WTC11 (cell line): ENCODE measurements around the gene ANKRD22. TPM values are rescaled to one million over a fixed set of nuclear protein-coding genes. Genes with fewer than 3 reads are reported as not detected.
A peak's percentile ranks its signal among the peaks of the same experiment; 100 is the strongest.

Experiments
- ATAC-seq: fragments of 200-7000 bp; cut with Tn5 transposase; 2 replicates; pipeline ENCODE4 v1.10.0; 2021; ENCODE audit warnings: mild to moderate bottlenecking, moderate library complexity
- CTCF ChIA-PET: fragments of 300-600 bp; sonication (Branson Sonifier 250); formaldehyde crosslinking; loops from one replicate; lab custom pipeline; 2021; ENCODE audit warnings: antibody characterized with exemption; lab: Charles Lee
- POLR2A ChIA-PET: fragments of 350-600 bp; sonication (Branson Sonifier 250); formaldehyde crosslinking; loops from one replicate; lab custom pipeline; 2021; ENCODE audit warnings: antibody characterized with exemption; lab: Charles Lee
- DNase-seq: peaks from one replicate; pipeline ENCODE4 v3.0.0; 2021; ENCODE audit warnings: low spot score
- H3K27ac Mint-ChIP-seq: 2 replicates; pipeline ENCODE4 v1.8.0; 2021; ENCODE audit warnings: mixed read lengths
- H3K27me3 Mint-ChIP-seq: 2 replicates; pipeline ENCODE4 v1.8.0; 2021; ENCODE audit warnings: low read depth, mild to moderate bottlenecking, moderate library complexity, mixed read lengths
- H3K36me3 Mint-ChIP-seq: 2 replicates; pipeline ENCODE4 v1.8.0; 2021; ENCODE audit warnings: mixed read lengths
- H3K4me1 Mint-ChIP-seq: 2 replicates; pipeline ENCODE4 v1.8.0; 2022; ENCODE audit warnings: mixed read lengths
- H3K4me3 Mint-ChIP-seq: 2 replicates; pipeline ENCODE4 v1.8.0; 2021; ENCODE audit warnings: mild to moderate bottlenecking, moderate library complexity, mixed read lengths
- H3K9me3 Mint-ChIP-seq: 2 replicates; pipeline ENCODE4 v1.8.0; 2021; ENCODE audit warnings: mixed read lengths
- ARID4B ChIP-seq: sonication (generic); formaldehyde crosslinking; IDR thresholded peaks from 2 replicates; pipeline ENCODE4 v1.8.0; 2023; ENCODE audit warnings: missing genetic modification reagents, mild to moderate bottlenecking, borderline replicate concordance
- ATF1 ChIP-seq: sonication (generic); formaldehyde crosslinking; IDR thresholded peaks from 2 replicates; pipeline ENCODE4 v1.8.1; 2023; ENCODE audit warnings: mild to moderate bottlenecking, moderate library complexity, missing genetic modification reagents
- EMX1 ChIP-seq: fragments of 250-450 bp; sonication (Bioruptor Pico); IDR thresholded peaks from 2 replicates; pipeline ENCODE4 v1.8.0; 2021; ENCODE audit warnings: mild to moderate bottlenecking
- ESRRA ChIP-seq: sonication (generic); formaldehyde crosslinking; IDR thresholded peaks from 2 replicates; pipeline ENCODE4 v1.8.1; 2022; ENCODE audit warnings: mild to moderate bottlenecking, missing genetic modification reagents, borderline replicate concordance
- HMGXB4 ChIP-seq: sonication (generic); formaldehyde crosslinking; IDR thresholded peaks from 2 replicates; pipeline ENCODE4 v1.8.1; 2023; ENCODE audit warnings: mild to moderate bottlenecking, moderate library complexity, missing genetic modification reagents
- IRF2 ChIP-seq: sonication (generic); formaldehyde crosslinking; IDR thresholded peaks from 2 replicates; pipeline ENCODE4 v1.8.0; 2022; ENCODE audit warnings: low read depth, missing genetic modification reagents, borderline replicate concordance
- JUN ChIP-seq: sonication (generic); formaldehyde crosslinking; IDR thresholded peaks from 2 replicates; pipeline ENCODE4 v1.8.0; 2023; ENCODE audit warnings: mild to moderate bottlenecking, missing genetic modification reagents
- MAX ChIP-seq: sonication (generic); formaldehyde crosslinking; IDR thresholded peaks from 2 replicates; pipeline ENCODE4 v1.8.0; 2022; ENCODE audit warnings: mild to moderate bottlenecking, missing genetic modification reagents
- NFATC4 ChIP-seq: fragments of 250-450 bp; sonication (Bioruptor Pico); IDR thresholded peaks from 2 replicates; pipeline ENCODE4 v1.9.0; 2021; ENCODE audit warnings: mild to moderate bottlenecking
- PRRX2 ChIP-seq: fragments of 250-450 bp; sonication (Bioruptor Pico); IDR thresholded peaks from 2 replicates; pipeline ENCODE4 v1.8.0; 2021; ENCODE audit warnings: mild to moderate bottlenecking
- USF2 ChIP-seq: sonication (generic); formaldehyde crosslinking; IDR thresholded peaks from 2 replicates; pipeline ENCODE4 v1.8.1; 2023; ENCODE audit warnings: mild to moderate bottlenecking, missing genetic modification reagents, moderate library complexity
- ZBTB21 ChIP-seq: sonication (generic); formaldehyde crosslinking; IDR thresholded peaks from 2 replicates; pipeline ENCODE4 v1.8.1; 2023; ENCODE audit warnings: mild to moderate bottlenecking, missing genetic modification reagents, borderline replicate concordance
- ZBTB43 ChIP-seq: sonication (generic); formaldehyde crosslinking; IDR thresholded peaks from 2 replicates; pipeline ENCODE4 v1.8.1; 2023; ENCODE audit warnings: mild to moderate bottlenecking, missing genetic modification reagents
- ZNF281 ChIP-seq: sonication (generic); formaldehyde crosslinking; IDR thresholded peaks from 2 replicates; pipeline ENCODE4 v1.8.0; 2023; ENCODE audit warnings: mild to moderate bottlenecking, missing genetic modification reagents
- ZNF671 ChIP-seq: fragments of 250-450 bp; sonication (Bioruptor Pico); IDR thresholded peaks from 2 replicates; pipeline ENCODE4 v1.8.0; 2021; ENCODE audit warnings: mild to moderate bottlenecking
- ZSCAN18 ChIP-seq: fragments of 250-450 bp; sonication (Bioruptor Pico); IDR thresholded peaks from 2 replicates; pipeline ENCODE4 v2.1.2; 2022; ENCODE audit warnings: mild to moderate bottlenecking, moderate library complexity
- total RNA-seq: library from RNA; stranded (reverse); gene quantifications from 3 replicates; pipeline ENCODE4 v1.2.3, GENCODE V29; 2021

The ANKRD22 gene
- total RNA-seq, 1 experiment from 2014 or later = not detected

- TF ChIP-seq ZSCAN18 (CRISPR knock-in tag) (no peak), NFATC4 (no peak), MAX (no peak), ARID4B (CRISPR knock-in tag) (no peak), ESRRA (CRISPR knock-in tag) (no peak)
Measured at GRCh38 chr10:88893611-88894010, 42.0 kb upstream of the ANKRD22 start (continued).

- ChIA-PET CTCF (interaction anchor here (0.7 to 1.7 kb wide), 2 partner anchors 12 to 41 kb away, joined by 3 to 8 read pairs; partner anchors contain the start of gene STAMBPL1), POLR2A (no interaction called here)
- Mint-ChIP-seq H3K36me3 (no peaks in the 10 kb centered on the region), H3K4me1 (peaks cover 24% of the 10 kb centered on the region), H3K4me3 (no peak overlapping the region), H3K9me3 (no peaks in the 10 kb centered on the region), H3K27me3 (no peaks in the 10 kb centered on the region; the same call in 1 of the 2 replicates), H3K27ac (no peak overlapping the region)
- DNase-seq (no peak), ATAC-seq (peak; percentile 76)
- TF ChIP-seq ZBTB43 (CRISPR knock-in tag) = no peak
- peak; percentile 27; the same call in 1 of the 2 replicates for TF ChIP-seq ZNF281 (CRISPR knock-in tag)
- no peak for TF ChIP-seq ATF1 (CRISPR knock-in tag)
- TF ChIP-seq IRF2 (CRISPR knock-in tag) = no peak
Measured at GRCh38 chr10:88892222-88892967, 40.8 kb upstream of the ANKRD22 start.

- TF ChIP-seq JUN (CRISPR knock-in tag) (no peak), USF2 (CRISPR knock-in tag) (no peak), ZNF671 (CRISPR knock-in tag) (no peak), ZBTB21 (no peak), EMX1 (CRISPR knock-in tag) (no peak), ZSCAN18 (CRISPR knock-in tag) (no peak), PRRX2 (CRISPR knock-in tag) (no peak), HMGXB4 (CRISPR knock-in tag) (no peak)
- Mint-ChIP-seq H3K4me1 (peaks cover 24% of the 10 kb centered on the region), H3K4me3 (no peak overlapping the region), H3K36me3 (no peaks in the 10 kb centered on the region), H3K9me3 (no peaks in the 10 kb centered on the region), H3K27me3 (no peaks in the 10 kb centered on the region; the same call in 1 of the 2 replicates), H3K27ac (no peak overlapping the region)
- POLR2A ChIA-PET = no interaction called here
- CTCF ChIA-PET = no interaction called here
- no peak for ATAC-seq
- no peak for DNase-seq
Measured at GRCh38 chr10:88890681-88891381, 39.2 kb upstream of the ANKRD22 start.
